ENCODE measurements around the gene ANKHD1.

DNA sequence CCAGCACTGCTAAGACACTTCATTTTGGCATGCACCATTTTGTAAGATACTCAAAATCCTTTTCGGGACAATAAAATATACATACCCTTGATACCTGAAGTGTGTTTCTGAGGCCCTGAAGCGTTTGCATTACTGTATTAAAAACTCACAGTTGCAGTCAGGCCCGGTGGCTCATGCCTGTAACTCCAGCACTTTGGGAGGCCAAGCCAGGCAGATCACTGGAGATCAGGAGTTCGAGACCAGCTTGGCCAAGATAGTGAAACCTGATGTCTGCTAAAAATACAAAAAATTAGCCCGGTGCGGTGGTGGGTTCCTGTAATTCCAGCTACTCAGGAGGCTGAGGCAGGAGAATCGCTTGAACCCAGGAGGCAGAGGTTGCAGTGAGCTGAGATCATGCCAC is 143.4 kb downstream of the ANKHD1 start:
- TF ChIP-seq CTCF (IDR thresholded peaks at IDR 0.05) (no peak), POLR2A (IDR thresholded peaks at IDR 0.05) (no peak)
